ENCODE data around the gene CDH4.
"Not testable (repeated sequence)": the region's sequence is repeated elsewhere in the genome, so short reads cannot be mapped to it uniquely, and the experiment has no call there.

GRCh38 chr20:61944967-61945366 lies 692.9 kb downstream of the CDH4 start:
- TF ChIP-seq CTCF (IDR thresholded peaks at IDR 0.05; ENCODE audit: borderline replicate concordance, extremely low read depth, low read length, poor library complexity, severe bottlenecking); EZH2 (IDR thresholded peaks at IDR 0.05; ENCODE audit: borderline replicate concordance, low read depth, low read length, severe bottlenecking): not testable (repeated sequence)
